ENCODE measurements around the gene PRDM13.
A peak's percentile ranks its signal among the peaks of the same experiment; 100 is the strongest.
"Not testable (repeated sequence)": the region's sequence is repeated elsewhere in the genome, so short reads cannot be mapped to it uniquely, and the experiment has no call there.

Gene PRDM13

DNA sequence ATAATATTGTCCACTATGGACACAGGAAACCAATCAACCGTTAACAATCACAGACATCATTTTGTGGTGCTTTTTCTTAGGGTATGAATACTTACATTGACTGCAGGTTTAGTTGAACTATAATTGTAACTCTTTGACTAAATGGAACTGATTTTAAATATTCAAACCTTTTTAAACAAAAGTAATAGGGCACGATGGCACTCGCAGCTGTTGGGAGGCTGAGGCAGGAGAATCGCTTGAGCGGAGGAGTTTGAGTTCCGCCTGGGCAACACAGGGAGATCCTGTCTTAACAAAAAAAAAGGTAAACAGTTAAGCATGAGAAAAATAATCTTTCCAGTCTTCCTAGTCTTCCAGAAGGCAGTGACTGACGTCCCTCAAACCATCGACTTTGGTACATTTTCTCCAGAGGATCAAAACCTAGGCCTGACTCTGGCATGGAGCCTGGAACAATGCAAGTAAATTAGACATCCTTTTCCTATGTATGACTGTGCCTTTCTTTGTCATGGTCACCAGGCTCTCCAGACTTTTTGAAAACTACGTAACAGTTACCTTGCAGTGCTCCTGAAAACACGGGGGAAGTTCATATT lies 16.6 kb upstream of the PRDM13 start:
- CTCF ChIA-PET: interaction anchor here (1.0 to 4.4 kb wide), 2 partner anchors 13 to 157 kb away, joined by 3 to 27 read pairs; no protein-coding TSS in a partner anchor

DNA sequence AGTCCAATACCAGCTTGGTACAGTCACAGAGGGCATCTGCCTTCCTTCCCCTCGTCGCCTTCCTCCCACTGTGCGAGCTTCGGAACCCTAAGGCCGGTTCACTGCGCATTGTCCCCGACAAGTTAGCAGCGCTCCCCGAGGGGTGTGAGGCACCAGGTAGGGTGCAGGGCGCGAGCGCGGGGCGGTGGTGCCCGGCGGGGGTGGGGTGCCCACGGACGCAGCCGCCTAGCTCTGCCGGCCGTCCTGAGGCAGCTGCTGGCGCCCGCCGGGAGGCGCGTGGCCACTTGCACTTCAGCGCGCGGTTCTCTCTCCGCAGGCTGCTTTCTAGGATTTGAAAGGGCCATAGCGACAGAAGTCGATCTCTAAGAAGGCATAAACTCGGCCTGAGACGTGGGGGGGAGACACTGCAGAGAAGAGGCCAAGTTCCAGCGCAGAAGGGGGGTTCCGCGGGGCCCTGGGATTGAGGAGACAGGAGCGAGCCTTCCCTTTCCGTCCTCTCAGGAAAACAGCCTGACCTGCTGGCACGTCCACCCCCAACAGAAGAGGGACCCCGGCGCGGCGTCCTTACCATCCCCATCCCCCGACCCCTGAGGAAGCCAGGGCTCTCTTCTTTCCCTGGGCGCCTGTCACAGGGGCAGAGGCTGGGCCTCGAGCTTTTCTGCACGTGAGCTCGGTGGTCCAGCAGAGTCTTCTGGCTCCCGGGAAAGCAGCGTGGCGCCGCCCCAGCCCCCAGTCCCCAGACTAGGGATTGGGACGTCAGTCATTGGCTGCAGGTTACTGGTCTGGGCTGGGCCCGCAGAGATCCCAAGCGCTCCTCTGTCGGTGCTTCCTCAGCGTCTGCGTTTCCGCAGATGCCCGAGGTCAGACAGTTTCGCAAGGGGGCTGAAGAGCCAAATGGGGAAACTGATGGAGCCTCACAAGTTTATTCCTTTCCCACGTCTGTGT lies 15.6 kb upstream of the PRDM13 start:
- ChIA-PET CTCF (no interaction called here), POLR2A (no interaction called here)
- TF ChIP-seq, protein P1, sequence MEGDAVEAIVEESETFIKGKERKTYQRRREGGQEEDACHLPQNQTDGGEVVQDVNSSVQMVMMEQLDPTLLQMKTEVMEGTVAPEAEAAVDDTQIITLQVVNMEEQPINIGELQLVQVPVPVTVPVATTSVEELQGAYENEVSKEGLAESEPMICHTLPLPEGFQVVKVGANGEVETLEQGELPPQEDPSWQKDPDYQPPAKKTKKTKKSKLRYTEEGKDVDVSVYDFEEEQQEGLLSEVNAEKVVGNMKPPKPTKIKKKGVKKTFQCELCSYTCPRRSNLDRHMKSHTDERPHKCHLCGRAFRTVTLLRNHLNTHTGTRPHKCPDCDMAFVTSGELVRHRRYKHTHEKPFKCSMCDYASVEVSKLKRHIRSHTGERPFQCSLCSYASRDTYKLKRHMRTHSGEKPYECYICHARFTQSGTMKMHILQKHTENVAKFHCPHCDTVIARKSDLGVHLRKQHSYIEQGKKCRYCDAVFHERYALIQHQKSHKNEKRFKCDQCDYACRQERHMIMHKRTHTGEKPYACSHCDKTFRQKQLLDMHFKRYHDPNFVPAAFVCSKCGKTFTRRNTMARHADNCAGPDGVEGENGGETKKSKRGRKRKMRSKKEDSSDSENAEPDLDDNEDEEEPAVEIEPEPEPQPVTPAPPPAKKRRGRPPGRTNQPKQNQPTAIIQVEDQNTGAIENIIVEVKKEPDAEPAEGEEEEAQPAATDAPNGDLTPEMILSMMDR (IDR thresholded peaks at IDR 0.05; ENCODE audit: insufficient read depth, low read length, missing control alignments): no peak
- DNase-seq (ENCODE audit: low read depth, low spot score): no peak
- H3K4me3 ChIP-seq (ENCODE audit: low read depth, low read length): no peak overlapping the region

More for the DNA sequence above, 16.6 kb upstream of the PRDM13 start:
- no peak for DNase-seq (ENCODE audit: low read depth, low spot score)
- TF ChIP-seq, protein P1 (IDR thresholded peaks at IDR 0.05; ENCODE audit: insufficient read depth, low read length, missing control alignments): no peak
- H3K4me3 ChIP-seq (ENCODE audit: low read depth, low read length): no peak overlapping the region
- POLR2A ChIA-PET: no interaction called here

DNA sequence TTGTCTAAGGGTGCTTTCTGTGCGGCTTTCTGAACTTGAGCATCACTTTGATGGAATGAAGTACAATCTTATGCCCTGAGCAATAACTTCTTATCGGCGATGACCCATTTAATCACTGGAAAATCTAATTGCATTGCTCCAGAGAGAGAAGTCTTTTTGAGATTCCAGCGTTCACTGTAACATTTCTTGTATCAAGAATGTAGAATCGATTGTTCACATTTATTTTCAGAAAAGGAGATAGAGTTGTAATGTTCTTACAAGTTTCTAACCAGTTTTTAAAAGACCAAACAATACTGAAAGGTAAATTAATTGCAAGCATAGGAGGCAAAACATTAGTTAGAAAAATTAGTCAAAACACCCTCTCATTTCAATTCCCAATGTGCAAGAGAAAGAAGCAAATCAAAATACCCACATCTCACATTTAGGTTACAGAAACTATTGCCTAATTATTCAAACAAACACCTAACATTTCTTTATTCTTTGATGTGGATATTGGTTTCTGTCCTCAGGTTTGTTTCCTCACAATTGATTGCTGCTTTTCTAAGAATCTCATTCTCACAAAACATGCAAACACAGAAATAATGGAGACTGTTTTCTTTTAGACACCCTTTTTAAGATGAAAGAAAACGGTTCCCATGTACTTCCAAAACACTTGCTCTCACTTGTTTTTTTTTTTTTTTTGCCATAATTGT lies 14.8 kb upstream of the PRDM13 start:
- no peak overlapping the region for H3K4me3 ChIP-seq (ENCODE audit: low read depth, low read length)
- CTCF ChIA-PET: no interaction called here

DNA sequence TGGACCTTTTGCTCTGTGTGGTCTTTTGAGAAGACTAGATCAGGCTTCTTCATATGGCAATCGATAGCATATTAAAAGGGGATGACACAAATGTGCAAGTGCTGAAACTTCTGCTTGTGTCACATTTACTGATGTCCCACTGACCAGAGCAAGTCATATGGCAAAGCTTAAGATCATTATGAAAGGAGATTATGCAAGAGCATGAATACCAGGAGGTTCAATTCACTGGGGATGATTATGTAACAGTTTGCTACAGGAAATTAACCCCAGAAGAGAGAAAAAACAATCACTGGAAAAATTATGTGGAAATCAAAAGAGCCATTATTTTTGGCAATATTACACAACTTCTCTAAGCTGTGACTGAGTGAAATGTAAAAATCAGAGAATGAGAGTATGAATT lies 13.7 kb upstream of the PRDM13 start:
- no peak for DNase-seq (ENCODE audit: low read depth, low spot score)
- no peak overlapping the region for H3K4me3 ChIP-seq (ENCODE audit: low read depth, low read length)
- POLR2A ChIA-PET: no interaction called here
- CTCF ChIA-PET: no interaction called here
- TF ChIP-seq, protein P1 (IDR thresholded peaks at IDR 0.05; ENCODE audit: insufficient read depth, low read length, missing control alignments): no peak

More for the DNA sequence above, 14.8 kb upstream of the PRDM13 start:
- POLR2A ChIA-PET: no interaction called here
- no peak for DNase-seq (ENCODE audit: low read depth, low spot score)
- TF ChIP-seq, protein P1 (IDR thresholded peaks at IDR 0.05; ENCODE audit: insufficient read depth, low read length, missing control alignments): no peak

DNA sequence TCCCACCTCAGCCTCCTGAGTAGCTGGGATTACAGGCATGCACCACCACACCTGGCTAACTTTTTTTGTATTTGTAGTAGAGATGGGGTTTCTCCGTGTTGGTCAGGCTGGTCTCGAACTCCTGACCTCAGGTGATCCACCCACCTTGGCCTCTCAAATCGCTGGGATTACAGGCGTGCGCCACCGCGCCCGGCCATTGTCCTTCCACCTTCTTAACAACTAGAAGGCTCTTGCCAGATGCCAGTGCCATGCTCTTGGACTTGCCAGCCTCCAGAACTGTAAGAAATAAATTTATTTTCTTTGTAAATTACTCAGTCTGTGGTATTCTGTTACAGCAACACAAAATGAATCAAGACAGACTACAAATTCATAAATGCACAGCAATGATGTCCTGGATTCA lies 11.9 kb upstream of the PRDM13 start:
- DNase-seq (ENCODE audit: low read depth, low spot score); H3K4me3 ChIP-seq (ENCODE audit: low read depth, low read length); POLR2A ChIA-PET; CTCF ChIA-PET: not testable (repeated sequence)

DNA sequence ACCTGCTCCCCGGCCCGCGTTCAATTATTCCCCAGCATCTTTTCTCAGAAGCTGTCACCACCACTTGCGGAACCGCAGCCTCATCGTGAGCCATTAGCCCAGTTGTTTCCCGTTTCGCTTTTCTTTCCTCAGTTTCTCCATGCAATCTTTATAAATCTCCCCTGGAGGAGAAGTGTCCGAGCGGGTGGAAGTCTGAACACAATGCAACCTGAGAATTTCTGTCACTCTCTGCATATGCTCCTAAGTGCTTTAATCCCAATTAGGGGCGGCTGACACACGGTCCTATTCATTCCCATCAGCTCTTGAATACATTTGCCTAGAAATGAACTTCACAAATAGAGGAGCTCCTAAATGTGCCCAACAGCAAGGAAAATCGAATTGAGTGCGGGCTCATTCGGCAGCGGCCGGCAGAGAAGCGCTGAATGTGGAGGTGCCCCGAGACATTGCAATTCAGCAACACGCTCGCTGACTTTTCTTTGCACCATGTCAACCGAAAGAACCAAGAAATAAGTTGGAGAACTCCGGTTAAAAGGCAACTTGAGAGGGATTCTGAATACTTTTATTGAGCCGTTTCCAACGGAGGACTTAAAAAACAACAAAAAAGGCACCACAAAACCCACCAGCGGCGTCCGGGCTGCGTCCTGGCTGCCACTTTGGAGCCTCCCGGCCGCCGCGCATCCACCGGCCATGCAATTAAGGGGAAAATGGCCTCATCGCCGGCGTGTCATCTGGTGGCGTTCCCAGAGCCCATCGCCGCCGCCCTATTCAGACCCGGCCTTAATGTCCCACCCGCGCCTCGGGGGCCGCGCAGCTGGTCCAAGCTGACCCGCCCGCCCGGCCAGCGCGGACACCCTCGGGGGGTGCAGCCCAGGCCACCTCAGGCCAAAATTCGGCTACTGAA lies 3.9 kb upstream of the PRDM13 start:
- ChIA-PET CTCF (no interaction called here), POLR2A (no interaction called here)
- peak overlapping the region; percentile 36; the same call in 1 of the 2 replicates for H3K4me3 ChIP-seq (ENCODE audit: low read depth, low read length)
- DNase-seq (ENCODE audit: low read depth, low spot score): no peak
- TF ChIP-seq, protein P1 (IDR thresholded peaks at IDR 0.05; ENCODE audit: insufficient read depth, low read length, missing control alignments): no peak
